Measurements from ENCODE around the gene LRTM2. TPM values are rescaled to one million over a fixed set of nuclear protein-coding genes. Genes with fewer than 3 reads are reported as not detected.

LRTM2 gene
- total RNA-seq, 4 donors from 2014 or later: not detected

- Histone ChIP-seq H3K36me3 (no peaks in the 10 kb centered on the region), H3K9me3 (no peaks in the 10 kb centered on the region), H3K4me1 (no peaks in the 10 kb centered on the region), H3K27ac (no peak overlapping the region), H3K27me3 (peaks cover 0 to 49% (median 0%) of the 10 kb centered on the region in 4 donors), H3K4me3 (no peak overlapping the region)
- TF ChIP-seq, protein P1, sequence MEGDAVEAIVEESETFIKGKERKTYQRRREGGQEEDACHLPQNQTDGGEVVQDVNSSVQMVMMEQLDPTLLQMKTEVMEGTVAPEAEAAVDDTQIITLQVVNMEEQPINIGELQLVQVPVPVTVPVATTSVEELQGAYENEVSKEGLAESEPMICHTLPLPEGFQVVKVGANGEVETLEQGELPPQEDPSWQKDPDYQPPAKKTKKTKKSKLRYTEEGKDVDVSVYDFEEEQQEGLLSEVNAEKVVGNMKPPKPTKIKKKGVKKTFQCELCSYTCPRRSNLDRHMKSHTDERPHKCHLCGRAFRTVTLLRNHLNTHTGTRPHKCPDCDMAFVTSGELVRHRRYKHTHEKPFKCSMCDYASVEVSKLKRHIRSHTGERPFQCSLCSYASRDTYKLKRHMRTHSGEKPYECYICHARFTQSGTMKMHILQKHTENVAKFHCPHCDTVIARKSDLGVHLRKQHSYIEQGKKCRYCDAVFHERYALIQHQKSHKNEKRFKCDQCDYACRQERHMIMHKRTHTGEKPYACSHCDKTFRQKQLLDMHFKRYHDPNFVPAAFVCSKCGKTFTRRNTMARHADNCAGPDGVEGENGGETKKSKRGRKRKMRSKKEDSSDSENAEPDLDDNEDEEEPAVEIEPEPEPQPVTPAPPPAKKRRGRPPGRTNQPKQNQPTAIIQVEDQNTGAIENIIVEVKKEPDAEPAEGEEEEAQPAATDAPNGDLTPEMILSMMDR (IDR thresholded peaks at IDR 0.05): no peak
- no peak for TF ChIP-seq POLR2A (IDR thresholded peaks at IDR 0.05)
- DNase-seq: no peak
- 86 to 88% methylated on average over 16 of the region's 16 CpGs for WGBS, 2 donors
- intact Hi-C loops (cut with DNase I): no loop called here
Measured at GRCh38 chr12:1863823-1864222, 43.5 kb downstream of the LRTM2 start.

DNA sequence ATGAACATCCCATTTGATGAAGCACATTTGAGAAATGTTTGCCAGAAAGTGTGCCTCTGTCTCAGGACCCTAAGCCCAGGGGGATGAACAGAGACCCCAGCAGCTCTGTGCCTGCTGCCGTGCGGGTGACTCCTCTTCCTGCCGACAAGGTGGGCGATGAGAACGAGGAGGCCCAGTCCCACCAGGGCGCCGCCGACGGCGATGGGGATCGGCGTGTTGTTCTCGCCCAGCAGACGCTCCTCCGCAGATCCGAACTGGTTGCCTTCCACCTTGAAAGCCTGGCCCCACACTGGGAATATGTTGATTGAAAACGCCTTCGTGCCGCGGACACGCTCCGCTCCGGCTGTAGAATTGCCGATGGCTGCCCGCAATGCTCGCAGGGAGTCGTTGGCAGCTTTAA, 44.1 kb downstream of the LRTM2 start:
- DNase-seq: no peak
- H3K9me3 ChIP-seq: no peaks in the 10 kb centered on the region
- H3K4me1 ChIP-seq: no peaks in the 10 kb centered on the region
- 74% methylated on average over 11 of the region's 27 CpGs; no CpG with 5 or more reads in 1 of the 2 donors for WGBS, 2 donors
- no peak overlapping the region for H3K27ac ChIP-seq
- no peaks in the 10 kb centered on the region for H3K36me3 ChIP-seq
- no peak for TF ChIP-seq POLR2A (IDR thresholded peaks at IDR 0.05)
- TF ChIP-seq, protein P1 (IDR thresholded peaks at IDR 0.05): no peak
- intact Hi-C loops (cut with DNase I): no loop called here
- H3K4me3 ChIP-seq: no peak overlapping the region
- peaks cover 0 to 52% (median 0%) of the 10 kb centered on the region in 4 donors for H3K27me3 ChIP-seq

DNA sequence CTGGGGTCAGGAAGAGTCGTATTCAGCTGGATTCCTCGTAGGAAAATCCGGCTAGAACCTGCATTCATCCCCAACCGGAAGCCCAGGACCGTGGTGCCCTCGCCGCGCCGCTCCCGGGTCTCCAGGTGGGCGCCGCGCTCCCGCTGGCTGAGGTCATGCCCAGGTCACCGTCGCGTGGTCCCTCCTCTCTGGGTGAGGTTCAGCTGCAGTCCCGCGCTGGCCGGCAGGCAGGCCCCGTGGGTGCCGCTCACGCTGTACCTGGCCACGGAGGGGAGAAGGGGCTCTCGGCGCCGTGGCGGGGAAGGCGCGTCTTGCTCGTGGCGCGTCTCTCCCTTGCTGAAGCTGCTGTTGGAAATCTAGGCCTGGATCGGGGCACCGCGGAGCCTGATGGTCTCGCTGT, 44.5 kb downstream of the LRTM2 start:
- 88% methylated on average over 5 of the region's 37 CpGs; no CpG with 5 or more reads in 1 of the 2 donors for WGBS, 2 donors
- DNase-seq: no peak

DNA sequence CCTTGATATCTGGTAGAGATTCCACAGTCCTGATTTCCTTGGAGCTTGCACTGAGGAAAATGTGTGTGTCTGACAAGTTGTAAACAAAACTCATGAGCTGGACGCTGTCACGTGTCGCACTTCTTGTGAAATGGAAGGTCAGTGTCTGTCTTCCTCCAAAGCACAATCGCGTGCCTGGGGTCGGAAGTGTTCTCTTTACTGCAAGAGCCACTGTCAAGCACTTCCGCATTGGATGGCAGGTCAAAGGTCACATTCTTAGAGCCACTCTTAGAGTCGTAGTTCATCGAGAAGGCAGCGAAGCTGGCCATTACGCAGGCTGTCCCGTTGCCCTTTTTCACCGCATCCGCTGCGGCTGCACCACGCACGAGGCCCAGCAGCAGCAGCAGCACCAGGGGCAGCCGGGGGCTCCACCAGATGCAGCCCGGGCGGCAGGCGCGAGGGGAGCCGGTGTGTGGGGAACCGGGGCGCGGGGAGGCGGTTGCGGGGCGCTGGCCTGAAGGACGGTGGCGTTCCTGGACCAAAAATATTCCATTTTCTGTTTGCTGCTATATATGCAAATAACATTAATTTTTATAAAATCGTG, 45.0 kb downstream of the LRTM2 start:
- Histone ChIP-seq H3K27me3 (peaks cover 0 to 44% (median 0%) of the 10 kb centered on the region in 4 donors), H3K27ac (no peak overlapping the region), H3K36me3 (no peaks in the 10 kb centered on the region), H3K4me1 (no peaks in the 10 kb centered on the region), H3K9me3 (no peaks in the 10 kb centered on the region), H3K4me3 (no peak overlapping the region)
- no peak for DNase-seq
- WGBS, 2 donors: 77 to 87% methylated on average over 10 to 18 of the region's 32 CpGs
- intact Hi-C loops (cut with DNase I): no loop called here
- TF ChIP-seq, protein P1 (IDR thresholded peaks at IDR 0.05): no peak
- no peak for TF ChIP-seq POLR2A (IDR thresholded peaks at IDR 0.05)

More for the DNA sequence above, 44.5 kb downstream of the LRTM2 start:
- H3K9me3 ChIP-seq: no peaks in the 10 kb centered on the region
- no peak overlapping the region for H3K27ac ChIP-seq
- intact Hi-C loops (cut with DNase I): no loop called here
- TF ChIP-seq POLR2A (IDR thresholded peaks at IDR 0.05): no peak
- TF ChIP-seq, protein P1 (IDR thresholded peaks at IDR 0.05): no peak
- H3K4me1 ChIP-seq: no peaks in the 10 kb centered on the region
- peaks cover 0 to 48% (median 0%) of the 10 kb centered on the region in 4 donors for H3K27me3 ChIP-seq
- no peaks in the 10 kb centered on the region for H3K36me3 ChIP-seq
- no peak overlapping the region for H3K4me3 ChIP-seq

DNA sequence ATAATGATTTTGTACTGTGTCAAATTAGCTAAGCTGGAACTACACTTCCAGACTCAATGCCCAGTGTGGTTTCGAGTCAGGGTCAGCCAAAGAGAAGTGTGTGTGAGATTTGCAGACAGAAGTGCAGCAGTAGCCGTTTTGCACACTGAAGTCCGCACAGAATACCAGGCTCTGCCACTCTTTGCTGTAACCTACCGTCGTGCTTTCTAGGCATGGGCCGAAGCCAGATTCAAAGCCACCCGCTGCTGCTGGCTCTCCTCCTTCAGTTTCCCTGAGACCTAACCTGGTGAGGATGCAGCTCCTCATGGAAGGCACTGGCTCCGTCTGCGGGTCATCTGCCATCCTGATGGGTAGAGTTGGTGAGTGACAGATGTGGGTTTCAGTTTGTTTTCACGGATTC, 48.8 kb downstream of the LRTM2 start:
- intact Hi-C loops (cut with DNase I): no loop called here
- no peak for DNase-seq
- Histone ChIP-seq H3K9me3 (no peaks in the 10 kb centered on the region), H3K4me1 (no peaks in the 10 kb centered on the region), H3K27ac (no peak overlapping the region), H3K27me3 (peaks cover 0 to 38% (median 0%) of the 10 kb centered on the region in 4 donors), H3K4me3 (no peak overlapping the region), H3K36me3 (no peaks in the 10 kb centered on the region)
- TF ChIP-seq, protein P1 (IDR thresholded peaks at IDR 0.05): no peak
- no peak for TF ChIP-seq POLR2A (IDR thresholded peaks at IDR 0.05)
- WGBS, 2 donors: 73 to 85% methylated on average over 9 to 10 of the region's 10 CpGs
